Renal cortex interstitium (tissue), 15 donors: Measurements from ENCODE around the gene BBOX1. TPM values are rescaled to one million over a fixed set of nuclear protein-coding genes. Genes with fewer than 3 reads are reported as not detected.
"Not testable (repeated sequence)": the region's sequence is repeated elsewhere in the genome, so short reads cannot be mapped to it uniquely, and the experiment has no call there.

Source experiments
- DNase-seq, 11 donors: peaks; one replicate each; pipeline ENCODE4 v3.0.0-alpha.2; 2013; ENCODE audit warnings: low read depth in 9 of 11, low spot score in 4 of 11; ENCODE audit errors: extremely low read depth in 1 of 11
- long read RNA-seq, 16 experiments: transcript quantifications; one replicate each; lab custom pipeline, GENCODE V29; 2026
- polyA plus RNA-seq, 3 donors: library from polyadenylated mRNA; unstranded; fragments of 120-200 nt; gene quantifications; one replicate each; pipeline ENCODE4 v1.2.1, GENCODE V29; 2013; ENCODE audit not compliant: insufficient read length in 3 of 3

BBOX1 gene, protein sequence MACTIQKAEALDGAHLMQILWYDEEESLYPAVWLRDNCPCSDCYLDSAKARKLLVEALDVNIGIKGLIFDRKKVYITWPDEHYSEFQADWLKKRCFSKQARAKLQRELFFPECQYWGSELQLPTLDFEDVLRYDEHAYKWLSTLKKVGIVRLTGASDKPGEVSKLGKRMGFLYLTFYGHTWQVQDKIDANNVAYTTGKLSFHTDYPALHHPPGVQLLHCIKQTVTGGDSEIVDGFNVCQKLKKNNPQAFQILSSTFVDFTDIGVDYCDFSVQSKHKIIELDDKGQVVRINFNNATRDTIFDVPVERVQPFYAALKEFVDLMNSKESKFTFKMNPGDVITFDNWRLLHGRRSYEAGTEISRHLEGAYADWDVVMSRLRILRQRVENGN
- polyA plus RNA-seq: 10 to 100 TPM; 50.4 to 53.3 (median 52.0) TPM
- long read RNA-seq, donor 1, transcript BBOX1-202 (7 exons, 1,596 nt): major isoform, 12 of 12 reads
- long read RNA-seq, donor 1, partial matches to known transcripts: 0 of 12 reads
- long read RNA-seq, donor 1, other reads (novel, unspliced or antisense): 0 of 12 reads
- long read RNA-seq, donor 2, transcript BBOX1-202 (7 exons, 1,596 nt): major isoform, 9 of 9 reads
- long read RNA-seq, donor 2, partial matches to known transcripts: 0 of 9 reads
- long read RNA-seq, donor 2, other reads (novel, unspliced or antisense): 0 of 9 reads
- long read RNA-seq, donor 3, transcript BBOX1-202 (7 exons, 1,596 nt): major isoform, 23 of 234 reads
- long read RNA-seq, donor 3, partial matches to known transcripts: 187 of 234 reads
- long read RNA-seq, donor 3, other reads (novel, unspliced or antisense): 22 of 234 reads
- long read RNA-seq, donor 4, transcript BBOX1-202 (7 exons, 1,596 nt): major isoform, 12 of 12 reads
- long read RNA-seq, donor 4, partial matches to known transcripts: 0 of 12 reads
- long read RNA-seq, donor 4, other reads (novel, unspliced or antisense): 0 of 12 reads
- long read RNA-seq, donor 5: 0 reads
- long read RNA-seq, donor 6, transcript BBOX1-202 (7 exons, 1,596 nt): major isoform, 14 of 15 reads
- long read RNA-seq, donor 6, partial matches to known transcripts: 0 of 15 reads
- long read RNA-seq, donor 6, other reads (novel, unspliced or antisense): 0 of 15 reads
- long read RNA-seq, donor 7, transcript BBOX1-202 (7 exons, 1,596 nt): major isoform, 16 of 28 reads
- long read RNA-seq, donor 7, partial matches to known transcripts: 11 of 28 reads
- long read RNA-seq, donor 7, other reads (novel, unspliced or antisense): 0 of 28 reads
- long read RNA-seq, donor 8, transcript BBOX1-202 (7 exons, 1,596 nt): major isoform, 29 of 65 reads
- long read RNA-seq, donor 8, partial matches to known transcripts: 33 of 65 reads
- long read RNA-seq, donor 8, other reads (novel, unspliced or antisense): 0 of 65 reads
- long read RNA-seq, donor 9, transcript BBOX1-202 (7 exons, 1,596 nt): major isoform, 8 of 20 reads
- long read RNA-seq, donor 9, partial matches to known transcripts: 12 of 20 reads
- long read RNA-seq, donor 9, other reads (novel, unspliced or antisense): 0 of 20 reads
- long read RNA-seq, donor 10, transcript BBOX1-202 (7 exons, 1,596 nt): major isoform, 21 of 27 reads
- long read RNA-seq, donor 10, partial matches to known transcripts: 6 of 27 reads
- long read RNA-seq, donor 10, other reads (novel, unspliced or antisense): 0 of 27 reads
- long read RNA-seq, donor 11, transcript BBOX1-202 (7 exons, 1,596 nt): major isoform, 10 of 10 reads
- long read RNA-seq, donor 11, partial matches to known transcripts: 0 of 10 reads
- long read RNA-seq, donor 11, other reads (novel, unspliced or antisense): 0 of 10 reads
- long read RNA-seq, donor 12, partial matches to known transcripts: 0 of 3 reads
- long read RNA-seq, donor 12, other reads (novel, unspliced or antisense): 0 of 3 reads
- long read RNA-seq, donor 13: 0 reads
- long read RNA-seq, donor 14, transcript BBOX1-202 (7 exons, 1,596 nt): major isoform, 17 of 17 reads
- long read RNA-seq, donor 14, partial matches to known transcripts: 0 of 17 reads
- long read RNA-seq, donor 14, other reads (novel, unspliced or antisense): 0 of 17 reads
- long read RNA-seq, donor 15, transcript BBOX1-202 (7 exons, 1,596 nt): major isoform, 6 of 6 reads
- long read RNA-seq, donor 15, partial matches to known transcripts: 0 of 6 reads
- long read RNA-seq, donor 15, other reads (novel, unspliced or antisense): 0 of 6 reads
- long read RNA-seq, donor 16, transcript BBOX1-202 (7 exons, 1,596 nt): major isoform, 33 of 36 reads
- long read RNA-seq, donor 16, partial matches to known transcripts: 0 of 36 reads
- long read RNA-seq, donor 16, other reads (novel, unspliced or antisense): 0 of 36 reads

DNA sequence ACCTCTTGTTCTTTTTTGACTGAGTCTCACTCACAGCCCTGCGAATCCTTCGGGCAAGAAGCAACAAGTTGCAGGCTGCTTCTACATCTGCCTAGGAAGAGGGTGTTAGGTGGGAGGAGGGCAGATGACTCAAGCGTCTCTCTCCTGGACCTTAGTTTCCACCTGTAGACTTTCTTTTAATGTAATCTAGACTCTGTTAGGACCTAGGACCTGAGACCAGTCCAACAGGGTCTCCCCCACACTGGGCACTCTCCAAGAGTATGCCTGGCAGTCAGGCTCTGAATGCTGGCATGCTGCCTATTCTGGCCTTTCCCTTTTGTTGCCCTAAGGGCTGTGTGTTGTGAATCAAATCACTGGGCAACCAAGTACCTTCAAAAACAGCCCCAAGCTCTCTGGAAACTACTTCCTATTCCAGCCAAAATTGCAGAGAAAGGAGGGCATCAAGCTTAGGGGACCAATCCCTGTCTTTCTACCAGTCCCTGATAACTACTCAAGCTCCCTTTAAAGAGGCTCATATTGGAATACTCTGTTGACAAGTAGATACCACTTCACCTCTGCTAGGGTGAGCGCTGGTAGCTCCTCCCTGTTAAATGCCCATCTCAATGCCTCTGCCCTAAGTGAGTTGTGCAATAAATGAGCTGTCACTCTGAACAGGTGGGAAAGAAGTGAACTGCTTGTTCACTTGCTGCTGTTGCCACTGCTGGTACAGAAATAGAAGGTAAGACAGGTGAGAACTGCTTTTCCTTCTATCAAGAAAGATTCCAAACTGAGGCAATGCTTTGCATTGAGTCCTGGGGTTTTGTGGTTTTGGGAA is at the start of gene BBOX1:
Gene BBOX1, plus strand, starts transcription at position 514 of the 814 bp plus-strand sequence. CDS start 14,616 bp downstream, outside the sequence.
- DNase-seq: peak in 2 of 11 donors; percentile 13 to 32

DNA sequence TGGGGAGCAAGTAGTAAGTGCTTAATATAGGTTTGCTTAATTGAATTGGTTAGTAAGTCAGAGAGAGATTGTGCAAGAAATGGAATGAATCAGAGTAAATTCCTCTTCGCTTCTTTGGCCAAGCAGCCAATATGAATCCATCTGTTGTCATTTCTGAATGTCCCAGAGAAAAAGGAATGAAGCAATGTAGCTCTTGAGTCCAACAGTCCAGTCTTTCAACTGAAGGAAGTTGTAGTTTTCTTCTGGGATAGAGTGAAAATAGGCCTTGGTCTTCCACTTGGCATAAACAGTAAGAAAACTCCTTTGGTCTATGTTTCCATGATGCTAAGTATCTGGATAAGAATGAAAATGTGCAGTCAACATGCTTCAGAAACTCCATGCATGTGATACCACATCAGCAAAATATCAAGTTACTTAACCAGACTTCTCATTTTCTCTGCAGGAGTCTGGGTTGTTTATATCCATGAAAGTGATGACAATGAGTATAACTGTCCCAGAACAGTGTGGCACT is 48.5 kb upstream of the BBOX1 start:
- no peak for DNase-seq

DNA sequence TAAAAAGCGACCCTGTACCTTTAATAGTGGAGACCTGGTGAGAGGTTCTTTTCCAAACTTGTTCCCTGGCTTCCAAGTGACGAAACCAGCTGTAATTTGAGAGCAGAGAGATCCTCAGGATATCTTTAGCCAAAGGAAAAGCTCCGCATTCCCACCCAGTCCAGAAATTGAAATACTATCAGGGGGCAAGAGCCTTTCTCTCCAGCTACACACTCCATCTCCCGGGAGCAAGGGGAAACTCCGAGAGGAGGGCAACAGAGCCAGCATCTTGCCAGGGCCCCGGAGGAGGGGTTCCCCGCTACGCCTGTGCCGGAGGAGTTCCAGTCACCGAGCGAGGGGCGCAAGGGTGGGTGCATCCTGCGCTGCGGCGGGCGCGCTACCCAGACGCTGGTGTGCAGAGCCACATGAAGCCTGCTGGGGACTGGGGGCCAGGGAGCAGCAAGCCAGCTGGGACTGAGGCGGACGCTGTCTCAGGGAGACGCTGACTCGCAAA is 46.6 kb upstream of the BBOX1 start, which contains the start of gene FIBIN:
Gene FIBIN, plus strand, starts transcription at position 148 of the 493 bp plus-strand sequence. CDS start 415 bp downstream, outside the sequence.
- DNase-seq: peak; percentile 23 to 55 (median 44)

DNA sequence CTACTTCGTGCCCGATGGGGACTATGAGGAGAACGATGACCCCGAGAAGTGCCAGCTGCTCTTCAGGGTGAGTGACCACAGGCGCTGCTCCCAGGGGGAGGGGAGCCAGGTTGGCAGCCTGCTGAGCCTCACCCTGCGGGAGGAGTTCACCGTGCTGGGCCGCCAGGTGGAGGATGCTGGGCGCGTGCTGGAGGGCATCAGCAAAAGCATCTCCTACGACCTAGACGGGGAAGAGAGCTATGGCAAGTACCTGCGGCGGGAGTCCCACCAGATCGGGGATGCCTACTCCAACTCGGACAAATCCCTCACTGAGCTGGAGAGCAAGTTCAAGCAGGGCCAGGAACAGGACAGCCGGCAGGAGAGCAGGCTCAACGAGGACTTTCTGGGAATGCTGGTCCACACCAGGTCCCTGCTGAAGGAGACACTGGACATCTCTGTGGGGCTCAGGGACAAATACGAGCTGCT is 46.0 kb upstream of the BBOX1 start:
- no peak for DNase-seq

DNA sequence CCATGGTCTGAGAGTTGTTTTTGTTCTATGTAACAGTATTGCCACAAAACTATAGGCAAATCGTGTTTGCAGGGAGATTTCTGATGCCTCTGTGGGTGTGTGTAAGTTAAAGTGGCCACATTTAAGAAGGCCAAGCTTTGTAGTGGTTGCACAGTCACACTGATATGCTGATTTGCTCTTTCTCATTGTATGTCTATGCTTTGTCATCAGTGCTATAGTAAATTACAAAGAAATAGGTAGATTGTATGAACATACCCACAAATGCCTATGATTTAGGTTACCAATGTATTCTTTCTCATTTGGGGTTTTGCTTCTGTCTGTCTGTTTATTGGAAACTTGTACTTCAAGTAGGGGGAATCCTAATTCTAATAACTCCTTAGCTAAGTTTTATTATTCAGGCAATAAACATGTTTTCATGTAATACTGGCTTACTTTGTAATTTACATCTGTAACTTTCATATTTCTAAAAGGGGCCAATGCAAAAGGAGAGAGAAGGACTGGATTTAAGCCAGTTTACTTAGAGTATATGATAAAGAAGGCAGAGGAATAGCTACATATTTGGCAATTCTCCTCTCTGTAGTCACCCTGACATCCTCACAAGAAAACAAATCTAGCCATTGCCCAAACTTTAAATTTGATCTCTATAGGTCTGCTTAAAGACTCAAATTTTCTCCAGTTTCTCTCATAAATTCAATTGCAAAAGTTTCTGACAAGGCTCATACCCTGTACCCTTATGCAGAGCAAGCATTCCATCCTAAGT is 44.7 kb upstream of the BBOX1 start:
- DNase-seq: no peak

DNA sequence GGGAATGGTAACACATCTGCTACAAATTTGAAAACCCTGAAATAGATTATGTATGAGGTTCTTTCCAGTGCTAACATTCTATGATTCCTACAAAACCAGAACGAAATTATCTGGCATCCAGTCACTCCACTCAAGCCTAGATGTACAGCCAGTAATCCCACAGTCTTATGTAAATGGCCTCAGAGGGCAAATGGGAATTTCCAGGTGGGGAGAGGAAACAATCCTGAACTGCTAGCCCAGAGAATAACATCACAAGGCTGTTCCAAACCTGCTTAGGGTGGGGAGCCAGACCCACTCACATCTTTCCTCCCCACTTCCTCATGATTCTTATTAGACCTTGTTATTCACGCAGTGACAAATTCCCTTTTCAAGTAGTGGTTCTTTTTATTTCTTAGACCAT is 43.2 kb upstream of the BBOX1 start:
- no peak for DNase-seq

DNA sequence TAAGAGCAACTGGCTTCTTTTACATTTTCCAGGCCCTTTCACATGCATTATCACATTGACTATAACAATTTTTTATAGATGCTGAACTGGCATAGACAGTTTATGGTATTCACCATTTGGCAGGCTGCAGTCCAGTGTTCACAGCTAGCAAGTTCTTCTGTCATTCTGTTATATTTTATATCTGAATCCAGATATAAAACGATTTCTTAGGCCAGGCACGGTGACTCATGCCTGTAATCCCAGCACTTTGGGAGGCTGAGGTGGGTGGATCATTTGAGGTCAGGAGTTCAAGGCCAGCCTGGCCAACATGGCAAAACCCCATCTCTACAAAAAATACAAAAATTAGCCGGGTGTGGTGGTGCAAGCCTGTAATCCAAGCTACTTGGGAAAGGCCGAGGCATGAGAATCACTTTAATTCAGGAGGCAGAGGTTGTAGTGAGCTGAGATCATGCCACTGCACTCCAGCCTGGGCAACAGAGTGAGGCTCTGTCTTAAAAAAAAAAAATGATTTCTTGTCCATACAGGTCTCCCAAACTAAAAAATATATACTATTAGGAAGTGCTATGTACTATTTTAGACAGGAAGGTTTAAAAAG is 39.4 kb upstream of the BBOX1 start:
- DNase-seq: not testable (repeated sequence)

DNA sequence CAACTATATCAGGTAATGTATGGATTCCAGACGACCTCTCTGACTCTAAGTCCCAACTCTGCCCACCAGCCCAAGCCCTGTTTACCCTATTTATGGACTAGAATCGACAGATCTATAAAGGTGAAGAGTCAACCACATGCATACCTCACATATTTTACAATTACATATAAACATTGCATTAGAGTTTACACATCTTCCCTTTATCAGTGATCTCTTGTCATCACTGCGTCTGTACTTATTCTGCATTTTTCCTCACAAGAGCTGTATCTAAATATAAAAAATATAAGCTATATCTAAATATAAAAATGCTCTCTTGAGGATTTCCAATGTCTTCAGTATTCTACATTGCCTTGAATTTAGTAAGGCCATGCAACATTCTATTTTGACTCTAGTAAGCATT is 38.2 kb upstream of the BBOX1 start:
- DNase-seq: no peak

DNA sequence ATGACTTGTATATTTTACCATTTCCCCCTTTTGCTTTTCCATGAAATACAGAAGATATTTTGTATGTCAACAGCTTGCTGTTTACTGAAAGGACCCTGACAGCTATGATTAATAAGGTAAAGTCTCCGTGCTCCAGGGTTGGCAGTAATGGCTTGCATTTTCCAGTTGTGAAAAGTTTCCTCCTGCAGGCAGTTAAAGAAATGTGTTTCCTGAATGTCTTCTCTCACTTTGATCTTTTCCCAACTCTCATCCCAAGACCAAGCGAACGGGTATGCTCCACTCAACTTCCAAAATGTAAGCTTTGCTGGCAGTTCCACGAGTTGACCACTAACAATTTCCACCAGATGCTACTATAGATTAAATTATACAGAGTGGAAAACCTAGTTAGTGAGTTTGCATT is 37.8 kb upstream of the BBOX1 start:
- DNase-seq: no peak

DNA sequence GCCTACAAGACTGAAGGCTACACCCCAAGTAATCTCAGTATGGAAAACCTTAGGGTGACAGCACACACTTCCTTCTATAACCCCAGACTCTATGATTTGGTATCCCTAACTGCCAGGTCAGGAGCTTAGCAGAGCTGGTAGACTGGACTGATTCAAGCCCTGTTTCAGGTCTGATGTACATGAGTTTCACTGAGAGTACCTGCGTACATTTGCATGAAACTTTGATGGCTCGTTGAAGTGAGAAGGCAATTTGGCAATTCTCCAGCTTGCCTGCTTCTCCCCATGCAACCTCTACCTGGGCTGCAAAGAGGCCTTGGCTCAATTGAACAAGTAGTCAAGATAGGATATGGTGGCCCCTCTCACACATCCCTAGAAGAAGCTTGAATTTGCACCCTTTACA is 36.5 kb upstream of the BBOX1 start:
- no peak for DNase-seq

DNA sequence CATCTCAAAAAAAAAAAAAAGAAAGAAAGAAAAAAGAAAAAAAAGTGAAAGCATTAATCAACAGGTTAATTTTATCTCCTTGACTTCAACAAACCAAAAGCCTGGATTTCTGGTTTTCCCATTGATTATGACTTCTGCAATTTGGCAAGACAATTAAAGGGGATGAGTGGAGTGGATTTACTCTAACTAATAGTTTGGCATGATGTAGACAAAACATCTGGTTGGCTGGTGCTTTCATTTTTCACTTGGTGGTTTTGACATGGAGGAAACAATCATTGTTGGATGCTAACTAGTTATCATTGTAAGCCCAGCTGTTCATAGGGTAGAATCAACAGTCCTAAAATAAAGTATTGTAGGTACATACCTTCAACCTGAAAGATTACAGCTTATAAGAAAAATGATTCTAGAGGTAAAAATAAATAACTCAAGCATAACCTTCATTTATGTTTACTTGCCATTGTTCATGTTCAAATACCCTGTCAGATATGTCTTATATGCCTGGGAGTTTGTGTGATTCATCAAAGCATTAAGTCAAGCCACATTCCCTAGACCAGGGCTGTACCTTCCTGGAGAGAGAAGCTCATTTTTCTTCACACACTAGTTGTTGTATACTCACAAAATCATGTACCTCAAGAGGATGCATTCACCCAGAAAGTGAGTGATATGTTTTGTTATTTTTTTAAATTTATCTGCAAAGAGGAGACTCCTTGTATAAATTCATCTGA is 31.6 kb upstream of the BBOX1 start:
- DNase-seq: no peak

DNA sequence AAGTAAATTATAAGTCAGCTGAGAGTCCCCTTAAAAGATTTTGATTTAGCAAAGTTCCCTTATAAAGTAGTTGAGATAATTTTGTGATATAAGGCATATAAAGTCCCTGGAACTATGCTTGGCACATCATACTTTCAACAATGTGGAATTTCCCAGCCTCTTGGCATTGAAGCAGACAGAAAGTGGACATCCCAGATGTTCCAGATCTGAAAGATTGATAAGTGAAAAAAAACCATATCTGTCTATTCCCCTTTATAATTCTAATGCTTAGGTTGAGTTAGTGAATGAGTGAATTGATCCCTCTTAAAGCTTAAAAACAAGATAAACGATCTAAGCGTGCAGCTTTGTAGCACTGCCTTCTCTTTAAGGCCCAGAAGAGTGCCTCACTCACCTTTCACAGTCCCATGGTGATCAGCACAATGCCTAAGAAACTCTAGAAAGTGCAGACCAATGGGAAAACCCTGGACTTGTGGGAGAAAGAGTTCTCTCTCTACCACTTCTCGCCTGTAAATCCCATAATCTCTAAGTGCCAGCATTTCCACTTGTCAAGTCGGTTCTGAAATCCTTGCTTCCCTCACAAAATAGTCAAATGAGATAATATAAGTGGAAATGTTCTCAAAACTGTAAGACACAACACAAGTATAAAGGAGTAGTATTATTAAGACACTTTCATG is 28.9 kb upstream of the BBOX1 start:
- DNase-seq: no peak

DNA sequence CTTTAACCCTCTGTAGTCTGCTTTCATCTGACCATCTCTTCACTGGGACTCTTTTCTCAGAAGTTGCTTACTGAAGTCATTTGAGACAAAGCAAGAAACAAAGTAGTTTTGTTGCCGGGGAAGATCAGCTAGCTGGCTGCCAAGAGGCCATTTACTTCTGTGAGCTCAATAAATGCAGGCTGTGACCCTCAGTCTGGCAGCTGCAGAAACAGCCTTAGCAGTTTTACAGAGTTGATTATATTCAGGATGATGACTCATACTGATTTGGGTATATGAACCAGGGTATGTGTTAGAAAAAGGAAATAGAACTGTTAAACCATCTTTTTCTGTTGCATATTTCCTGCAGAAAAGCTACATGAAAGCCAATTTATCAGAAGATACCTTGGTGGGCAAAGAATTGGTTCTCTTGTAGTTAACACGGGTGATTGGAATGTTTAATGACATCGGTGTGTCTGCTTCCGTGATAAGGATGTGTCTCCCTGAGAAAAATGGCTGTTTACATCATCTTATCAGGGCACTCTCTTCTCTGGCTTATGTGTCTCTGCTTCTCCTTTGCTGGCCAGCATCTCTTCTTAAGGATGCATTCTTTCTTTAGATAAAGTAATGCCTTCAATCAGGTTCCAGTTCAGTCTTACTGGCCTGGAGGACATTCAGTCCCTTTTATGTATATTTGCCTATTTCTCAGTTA is 28.2 kb upstream of the BBOX1 start:
- DNase-seq: peak in 2 of 11 donors; percentile 19 to 25
